GM12872 (cell line): Measurements from ENCODE around the gene TRAPPC3L.

Experiments
- TF ChIP-seq, protein P1 (sequence below): IDR thresholded peaks from 3 replicates; pipeline ENCODE4 v1.5.1; 2011; ENCODE audit warnings: low read depth, mild to moderate bottlenecking, low read length, moderate library complexity; ENCODE audit not compliant: insufficient read depth

The TRAPPC3L gene

GRCh38 chr6:116456106-116456505, 89.4 kb downstream of the TRAPPC3L start:
- TF ChIP-seq, protein P1, sequence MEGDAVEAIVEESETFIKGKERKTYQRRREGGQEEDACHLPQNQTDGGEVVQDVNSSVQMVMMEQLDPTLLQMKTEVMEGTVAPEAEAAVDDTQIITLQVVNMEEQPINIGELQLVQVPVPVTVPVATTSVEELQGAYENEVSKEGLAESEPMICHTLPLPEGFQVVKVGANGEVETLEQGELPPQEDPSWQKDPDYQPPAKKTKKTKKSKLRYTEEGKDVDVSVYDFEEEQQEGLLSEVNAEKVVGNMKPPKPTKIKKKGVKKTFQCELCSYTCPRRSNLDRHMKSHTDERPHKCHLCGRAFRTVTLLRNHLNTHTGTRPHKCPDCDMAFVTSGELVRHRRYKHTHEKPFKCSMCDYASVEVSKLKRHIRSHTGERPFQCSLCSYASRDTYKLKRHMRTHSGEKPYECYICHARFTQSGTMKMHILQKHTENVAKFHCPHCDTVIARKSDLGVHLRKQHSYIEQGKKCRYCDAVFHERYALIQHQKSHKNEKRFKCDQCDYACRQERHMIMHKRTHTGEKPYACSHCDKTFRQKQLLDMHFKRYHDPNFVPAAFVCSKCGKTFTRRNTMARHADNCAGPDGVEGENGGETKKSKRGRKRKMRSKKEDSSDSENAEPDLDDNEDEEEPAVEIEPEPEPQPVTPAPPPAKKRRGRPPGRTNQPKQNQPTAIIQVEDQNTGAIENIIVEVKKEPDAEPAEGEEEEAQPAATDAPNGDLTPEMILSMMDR: no peak

DNA sequence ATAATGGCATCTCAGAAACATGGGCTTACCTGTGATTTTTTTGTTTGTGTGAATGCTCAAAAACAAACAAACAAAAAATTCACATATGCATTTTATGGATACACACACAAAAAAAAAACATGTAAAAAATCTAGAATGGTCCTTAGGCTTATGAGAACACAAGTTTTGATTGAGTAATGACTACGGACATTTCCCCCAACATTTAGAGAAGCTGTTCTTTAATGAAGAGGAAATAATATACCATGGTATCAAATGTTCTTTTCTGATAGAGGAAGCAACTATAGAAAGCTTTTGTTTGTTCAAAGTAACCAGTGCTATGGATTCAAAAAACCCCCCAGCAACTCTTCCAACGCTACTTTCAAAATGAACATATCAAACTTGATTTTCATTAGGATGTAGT, 93.0 kb downstream of the TRAPPC3L start:
- TF ChIP-seq, protein P1: no peak

GRCh38 chr6:116451916-116452315, 93.6 kb downstream of the TRAPPC3L start:
- TF ChIP-seq, protein P1: no peak

GRCh38 chr6:116450769-116451740, 94.4 kb downstream of the TRAPPC3L start:
- TF ChIP-seq, protein P1: no peak

GRCh38 chr6:116450185-116450710, 95.2 kb downstream of the TRAPPC3L start:
- TF ChIP-seq, protein P1: no peak

- TF ChIP-seq, protein P1: no peak
Measured at GRCh38 chr6:116449565-116449964, 95.9 kb downstream of the TRAPPC3L start.

DNA sequence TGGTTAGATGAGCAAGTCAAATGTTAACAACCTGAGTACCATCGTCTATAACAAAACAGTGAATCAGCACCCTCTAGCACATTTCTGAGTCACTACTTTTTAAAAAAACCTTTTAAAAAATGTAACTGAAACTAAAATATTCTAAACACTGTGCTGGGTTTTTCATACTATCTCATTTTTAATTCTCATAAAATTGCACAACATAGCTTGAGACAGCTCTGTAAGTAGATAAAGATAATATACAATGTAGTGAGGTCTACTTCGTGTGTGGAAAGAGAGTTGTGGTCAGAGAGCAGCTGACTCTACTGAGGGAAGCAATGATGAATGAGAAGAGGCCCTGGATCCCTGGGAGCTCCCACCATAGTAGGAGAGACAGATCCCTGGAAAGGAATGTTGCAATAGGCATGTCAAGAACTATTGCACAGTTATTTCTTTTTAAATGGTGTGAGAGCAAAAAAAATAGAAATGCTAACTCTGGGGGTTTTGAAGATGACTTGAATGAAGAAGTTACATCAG, 97.9 kb downstream of the TRAPPC3L start:
- TF ChIP-seq, protein P1: no peak
